ENCODE measurements around the gene RPUSD1.

RPUSD1 gene

GRCh38 chr16:796296-797119 is 8.3 kb upstream of the RPUSD1 start:
- Histone ChIP-seq H3K27ac (ENCODE audit: low read depth, low read length) (no peak overlapping the region), H3K4me1 (ENCODE audit: control insufficient read depth, insufficient read depth, low read length) (peaks cover 8% of the 10 kb centered on the region), H3K9ac (ENCODE audit: low read length) (no peak overlapping the region), H3K27me3 (ENCODE audit: control insufficient read depth, insufficient read depth, low read length) (peaks cover 20% of the 10 kb centered on the region), H3K9me3 (ENCODE audit: control insufficient read depth, insufficient read depth, low read depth, low read length) (no peaks in the 10 kb centered on the region), H3K36me3 (ENCODE audit: control insufficient read depth, insufficient read depth, low read length) (peaks cover 45% of the 10 kb centered on the region), H3K4me3 (ENCODE audit: low read depth, low read length) (no peak overlapping the region)

GRCh38 chr16:795580-796229 is 7.5 kb upstream of the RPUSD1 start:
- Histone ChIP-seq H3K9me3 (ENCODE audit: control insufficient read depth, insufficient read depth, low read depth, low read length) (no peaks in the 10 kb centered on the region), H3K36me3 (ENCODE audit: control insufficient read depth, insufficient read depth, low read length) (peaks cover 53% of the 10 kb centered on the region), H3K9ac (ENCODE audit: low read length) (no peak overlapping the region), H3K27me3 (ENCODE audit: control insufficient read depth, insufficient read depth, low read length) (peaks cover 12% of the 10 kb centered on the region), H3K4me1 (ENCODE audit: control insufficient read depth, insufficient read depth, low read length) (peaks cover 1% of the 10 kb centered on the region; the same call in 1 of the 2 replicates), H3K27ac (ENCODE audit: low read depth, low read length) (no peak overlapping the region), H3K4me3 (ENCODE audit: low read depth, low read length) (no peak overlapping the region)

- no peak overlapping the region for H3K4me3 ChIP-seq (ENCODE audit: low read depth, low read length)
- H3K27ac ChIP-seq (ENCODE audit: low read depth, low read length), result no peak overlapping the region
- no peaks in the 10 kb centered on the region for H3K4me1 ChIP-seq (ENCODE audit: control insufficient read depth, insufficient read depth, low read length)
- no peak overlapping the region for H3K9ac ChIP-seq (ENCODE audit: low read length)
- H3K27me3 ChIP-seq (ENCODE audit: control insufficient read depth, insufficient read depth, low read length), result peaks cover 7% of the 10 kb centered on the region; the same call in 1 of the 2 replicates
- no peaks in the 10 kb centered on the region for H3K9me3 ChIP-seq (ENCODE audit: control insufficient read depth, insufficient read depth, low read depth, low read length)
- H3K36me3 ChIP-seq (ENCODE audit: control insufficient read depth, insufficient read depth, low read length), result peaks cover 60% of the 10 kb centered on the region
These were observed 6.8 kb upstream of the RPUSD1 start for GRCh38 chr16:794853-795466.

GRCh38 chr16:794091-794822 is 6.1 kb upstream of the RPUSD1 start:
- Histone ChIP-seq H3K36me3 (ENCODE audit: control insufficient read depth, insufficient read depth, low read length) (peaks cover 66% of the 10 kb centered on the region), H3K9ac (ENCODE audit: low read length) (no peak overlapping the region), H3K4me3 (ENCODE audit: low read depth, low read length) (no peak overlapping the region)

GRCh38 chr16:793414-793813 is 5.2 kb upstream of the RPUSD1 start:
- Histone ChIP-seq H3K9ac (ENCODE audit: low read length) (no peak overlapping the region), H3K27ac (ENCODE audit: low read depth, low read length) (no peak overlapping the region), H3K9me3 (ENCODE audit: control insufficient read depth, insufficient read depth, low read depth, low read length) (no peaks in the 10 kb centered on the region), H3K4me1 (ENCODE audit: control insufficient read depth, insufficient read depth, low read length) (peaks cover 5% of the 10 kb centered on the region; the same call in 1 of the 2 replicates), H3K27me3 (ENCODE audit: control insufficient read depth, insufficient read depth, low read length) (no peaks in the 10 kb centered on the region), H3K4me3 (ENCODE audit: low read depth, low read length) (no peak overlapping the region), H3K36me3 (ENCODE audit: control insufficient read depth, insufficient read depth, low read length) (peaks cover 66% of the 10 kb centered on the region)

More at GRCh38 chr16:794091-794822, 6.1 kb upstream of the RPUSD1 start:
- Histone ChIP-seq H3K27ac (ENCODE audit: low read depth, low read length) (no peak overlapping the region), H3K9me3 (ENCODE audit: control insufficient read depth, insufficient read depth, low read depth, low read length) (no peaks in the 10 kb centered on the region), H3K4me1 (ENCODE audit: control insufficient read depth, insufficient read depth, low read length) (peaks cover 3% of the 10 kb centered on the region; the same call in 1 of the 2 replicates), H3K27me3 (ENCODE audit: control insufficient read depth, insufficient read depth, low read length) (no peaks in the 10 kb centered on the region; the same call in 1 of the 2 replicates)

GRCh38 chr16:792221-792995 is 4.2 kb upstream of the RPUSD1 start:
- Histone ChIP-seq H3K4me3 (ENCODE audit: low read depth, low read length) (no peak overlapping the region), H3K9me3 (ENCODE audit: control insufficient read depth, insufficient read depth, low read depth, low read length) (no peaks in the 10 kb centered on the region), H3K9ac (ENCODE audit: low read length) (no peak overlapping the region), H3K27me3 (ENCODE audit: control insufficient read depth, insufficient read depth, low read length) (no peaks in the 10 kb centered on the region), H3K36me3 (ENCODE audit: control insufficient read depth, insufficient read depth, low read length) (peaks cover 60% of the 10 kb centered on the region), H3K4me1 (ENCODE audit: control insufficient read depth, insufficient read depth, low read length) (peaks cover 5% of the 10 kb centered on the region; the same call in 1 of the 2 replicates), H3K27ac (ENCODE audit: low read depth, low read length) (no peak overlapping the region)

- H3K4me3 ChIP-seq (ENCODE audit: low read depth, low read length), result no peak overlapping the region
- no peak overlapping the region for H3K9ac ChIP-seq (ENCODE audit: low read length)
- H3K36me3 ChIP-seq (ENCODE audit: control insufficient read depth, insufficient read depth, low read length), result peaks cover 57% of the 10 kb centered on the region
These were observed 3.0 kb upstream of the RPUSD1 start for GRCh38 chr16:791131-791530.

GRCh38 chr16:790086-790485 is 1.9 kb upstream of the RPUSD1 start:
- no peaks in the 10 kb centered on the region for H3K9me3 ChIP-seq (ENCODE audit: control insufficient read depth, insufficient read depth, low read depth, low read length)
- H3K4me3 ChIP-seq (ENCODE audit: low read depth, low read length), result no peak overlapping the region
- no peaks in the 10 kb centered on the region for H3K27me3 ChIP-seq (ENCODE audit: control insufficient read depth, insufficient read depth, low read length)
- H3K4me1 ChIP-seq (ENCODE audit: control insufficient read depth, insufficient read depth, low read length), result peaks cover 5% of the 10 kb centered on the region; the same call in 1 of the 2 replicates
- H3K9ac ChIP-seq (ENCODE audit: low read length), result no peak overlapping the region
- peaks cover 58% of the 10 kb centered on the region for H3K36me3 ChIP-seq (ENCODE audit: control insufficient read depth, insufficient read depth, low read length)
- H3K27ac ChIP-seq (ENCODE audit: low read depth, low read length), result no peak overlapping the region

More at GRCh38 chr16:791131-791530, 3.0 kb upstream of the RPUSD1 start:
- Histone ChIP-seq H3K4me1 (ENCODE audit: control insufficient read depth, insufficient read depth, low read length) (peaks cover 5% of the 10 kb centered on the region; the same call in 1 of the 2 replicates), H3K27ac (ENCODE audit: low read depth, low read length) (no peak overlapping the region), H3K9me3 (ENCODE audit: control insufficient read depth, insufficient read depth, low read depth, low read length) (no peaks in the 10 kb centered on the region), H3K27me3 (ENCODE audit: control insufficient read depth, insufficient read depth, low read length) (no peaks in the 10 kb centered on the region)

- peak overlapping the region; percentile 88 for H3K27ac ChIP-seq (ENCODE audit: low read depth, low read length)
- peaks cover 60% of the 10 kb centered on the region for H3K36me3 ChIP-seq (ENCODE audit: control insufficient read depth, insufficient read depth, low read length)
- no peaks in the 10 kb centered on the region for H3K27me3 ChIP-seq (ENCODE audit: control insufficient read depth, insufficient read depth, low read length)
- H3K4me3 ChIP-seq (ENCODE audit: low read depth, low read length), result peak overlapping the region; percentile 93
- peaks cover 5% of the 10 kb centered on the region; the same call in 1 of the 2 replicates for H3K4me1 ChIP-seq (ENCODE audit: control insufficient read depth, insufficient read depth, low read length)
- no peaks in the 10 kb centered on the region for H3K9me3 ChIP-seq (ENCODE audit: control insufficient read depth, insufficient read depth, low read depth, low read length)
- peak overlapping the region; percentile 86 for H3K9ac ChIP-seq (ENCODE audit: low read length)
These were observed 1.1 kb upstream of the RPUSD1 start for GRCh38 chr16:789191-789850.

Measured in HUES6 (cell line).